ENCODE data around the gene PAFAH1B1. TPM values are rescaled to one million over a fixed set of nuclear protein-coding genes. Genes with fewer than 3 reads are reported as not detected.
"Not testable (repeated sequence)": the region's sequence is repeated elsewhere in the genome, so short reads cannot be mapped to it uniquely, and the experiment has no call there.

PAFAH1B1 gene
- total RNA-seq, 2 experiments from 2014 or later = 165 to 169 TPM

GRCh38 chr17:2628922-2629321 is 35.5 kb downstream of the PAFAH1B1 start:
- Mint-ChIP-seq H3K4me1 (peaks cover 65% of the 10 kb centered on the region), H3K9me3 (peaks cover 13% of the 10 kb centered on the region), H3K36me3 (ENCODE audit: low read depth) (peaks cover 47% of the 10 kb centered on the region)
- CTCF ChIA-PET, POLR2A ChIA-PET, H3K27ac Mint-ChIP-seq, DNase-seq, H3K27me3 Mint-ChIP-seq, H3K4me3 Mint-ChIP-seq: not testable (repeated sequence)

DNA sequence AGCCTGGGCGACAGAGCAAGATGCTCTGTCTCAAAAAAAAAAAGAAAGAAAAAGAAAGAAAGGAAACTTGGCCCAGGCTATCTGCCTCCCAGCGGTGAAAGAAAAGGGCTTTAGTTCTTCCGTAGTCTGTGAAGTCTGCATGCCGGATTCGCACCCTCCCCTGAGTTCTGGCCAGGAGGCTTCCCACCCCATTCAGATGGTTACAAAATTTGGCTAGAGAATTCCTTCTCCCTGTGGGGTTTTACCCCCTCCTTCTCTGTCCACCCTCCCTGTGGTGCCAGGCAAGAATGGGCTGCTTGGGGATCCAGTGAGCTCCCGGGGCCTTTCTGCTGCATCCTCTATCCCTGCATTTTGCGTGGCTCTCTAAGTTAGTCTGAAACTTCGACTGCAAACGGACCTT is 37.8 kb downstream of the PAFAH1B1 start:
- H3K4me1 Mint-ChIP-seq = peaks cover 69% of the 10 kb centered on the region
- DNase-seq = no peak
- peaks cover 42% of the 10 kb centered on the region for H3K36me3 Mint-ChIP-seq (ENCODE audit: low read depth)
- H3K27ac Mint-ChIP-seq = no peak overlapping the region
- H3K27me3 Mint-ChIP-seq = no peaks in the 10 kb centered on the region
- ChIA-PET CTCF (no interaction called here), POLR2A (no interaction called here)
- H3K9me3 Mint-ChIP-seq = peaks cover 8% of the 10 kb centered on the region
- H3K4me3 Mint-ChIP-seq = no peak overlapping the region

- Mint-ChIP-seq H3K4me3 (no peak overlapping the region), H3K9me3 (peaks cover 2% of the 10 kb centered on the region), H3K27me3 (no peaks in the 10 kb centered on the region), H3K36me3 (ENCODE audit: low read depth) (peaks cover 32% of the 10 kb centered on the region), H3K27ac (no peak overlapping the region), H3K4me1 (peaks cover 41% of the 10 kb centered on the region)
- POLR2A ChIA-PET = no interaction called here
- no peak for DNase-seq
- CTCF ChIA-PET = no interaction called here
Observed at GRCh38 chr17:2634361-2634960, 41.0 kb downstream of the PAFAH1B1 start.

DNA sequence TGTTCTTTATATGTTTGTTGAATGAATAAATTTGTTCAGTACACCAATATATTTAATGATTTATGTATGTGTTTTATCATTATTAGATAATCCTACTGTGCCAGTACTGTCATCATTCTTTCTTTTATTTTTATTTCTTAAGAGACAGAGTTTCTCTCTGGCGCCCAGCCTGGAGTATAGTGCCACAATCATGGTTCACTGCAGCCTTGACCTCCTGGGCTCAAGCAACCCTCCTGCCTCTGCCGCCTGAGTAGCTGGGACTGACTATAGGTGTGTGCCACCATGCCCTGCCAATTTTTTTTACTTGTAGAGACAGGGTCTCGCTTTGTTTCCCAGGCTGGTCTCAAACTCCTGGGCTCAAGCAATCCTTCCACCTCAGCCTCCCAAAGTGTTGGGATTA is 41.8 kb downstream of the PAFAH1B1 start:
- POLR2A ChIA-PET = no interaction called here
- H3K4me1 Mint-ChIP-seq = peaks cover 33% of the 10 kb centered on the region

DNA sequence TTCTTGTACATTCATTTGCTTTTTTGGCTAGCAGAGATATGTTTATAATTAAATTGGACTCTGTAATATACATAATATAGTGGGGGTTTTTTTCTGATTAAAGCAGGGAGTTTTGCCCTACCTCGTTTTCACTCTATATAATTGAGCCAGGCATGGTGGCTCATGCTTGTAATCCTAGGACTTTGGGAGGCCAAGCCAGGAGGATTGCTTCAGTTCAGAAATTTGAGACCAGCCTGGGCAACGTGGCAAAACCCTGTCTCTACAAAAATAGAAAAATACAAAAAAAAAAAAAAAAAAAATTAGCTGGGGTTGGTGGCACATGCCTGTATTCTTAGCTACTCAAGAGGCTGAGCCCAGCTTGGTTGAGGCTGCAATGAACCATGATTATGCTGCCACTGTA is 42.2 kb downstream of the PAFAH1B1 start:
- DNase-seq = no peak
- H3K27me3 Mint-ChIP-seq = no peaks in the 10 kb centered on the region
- H3K36me3 Mint-ChIP-seq (ENCODE audit: low read depth) = peaks cover 28% of the 10 kb centered on the region
- POLR2A ChIA-PET = no interaction called here
- H3K4me1 Mint-ChIP-seq = peaks cover 29% of the 10 kb centered on the region
- CTCF ChIA-PET = no interaction called here
- no peaks in the 10 kb centered on the region for H3K9me3 Mint-ChIP-seq
- no peak overlapping the region for H3K27ac Mint-ChIP-seq
- no peak overlapping the region for H3K4me3 Mint-ChIP-seq

More for the DNA sequence above, 41.8 kb downstream of the PAFAH1B1 start:
- Mint-ChIP-seq H3K27me3 (no peaks in the 10 kb centered on the region), H3K9me3 (no peaks in the 10 kb centered on the region), H3K36me3 (ENCODE audit: low read depth) (peaks cover 28% of the 10 kb centered on the region), H3K4me3 (no peak overlapping the region), H3K27ac (no peak overlapping the region)
- DNase-seq = no peak
- CTCF ChIA-PET = no interaction called here

DNA sequence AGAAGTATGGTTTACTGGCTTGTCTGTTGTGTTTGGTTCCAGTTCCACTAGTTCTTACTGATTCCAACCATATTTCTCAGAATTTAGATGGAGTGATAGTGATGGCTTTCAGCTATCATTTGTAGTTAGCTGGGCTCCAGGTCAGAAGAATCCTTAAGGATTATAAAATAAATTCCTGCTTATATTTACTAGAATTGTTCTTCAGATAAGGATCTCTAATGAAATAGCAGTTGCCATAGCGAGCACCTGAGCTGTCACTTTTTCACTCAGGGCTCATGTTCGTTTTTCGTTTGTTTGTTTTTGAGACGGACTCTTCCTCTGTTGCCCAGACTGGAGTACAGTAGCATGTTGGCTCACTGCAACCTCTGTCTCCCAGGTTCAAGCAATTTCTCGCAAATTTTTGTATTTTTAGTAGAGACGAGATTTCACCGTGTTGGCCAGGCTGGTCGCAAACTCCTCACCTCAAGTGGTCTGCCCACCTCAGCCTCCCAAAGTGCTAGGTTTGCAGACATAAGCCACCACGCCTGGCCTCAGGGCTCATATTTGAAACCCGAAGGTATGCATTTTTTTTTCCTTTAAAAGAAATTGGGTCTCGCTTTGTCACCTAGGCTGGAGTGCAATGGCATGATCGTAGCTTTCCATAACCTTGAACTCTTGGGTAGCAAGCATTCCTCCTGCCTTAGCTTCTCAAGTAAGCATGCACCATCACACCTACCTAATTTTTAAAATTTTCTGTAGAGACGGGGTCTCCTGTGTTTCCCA is 42.9 kb downstream of the PAFAH1B1 start:
- CTCF ChIA-PET = no interaction called here
- Mint-ChIP-seq H3K27ac (no peak overlapping the region), H3K4me1 (peaks cover 28% of the 10 kb centered on the region), H3K4me3 (no peak overlapping the region), H3K36me3 (ENCODE audit: low read depth) (peaks cover 31% of the 10 kb centered on the region), H3K27me3 (no peaks in the 10 kb centered on the region), H3K9me3 (no peaks in the 10 kb centered on the region)
- no peak for DNase-seq
- POLR2A ChIA-PET = no interaction called here

GRCh38 chr17:2637422-2637821 is 44.0 kb downstream of the PAFAH1B1 start:
- no peak overlapping the region for H3K27ac Mint-ChIP-seq
- no peak overlapping the region for H3K4me3 Mint-ChIP-seq
- no peaks in the 10 kb centered on the region for H3K27me3 Mint-ChIP-seq
- peaks cover 18% of the 10 kb centered on the region for H3K4me1 Mint-ChIP-seq
- H3K36me3 Mint-ChIP-seq (ENCODE audit: low read depth) = peaks cover 41% of the 10 kb centered on the region
- no peaks in the 10 kb centered on the region for H3K9me3 Mint-ChIP-seq
- DNase-seq = no peak
- ChIA-PET CTCF (no interaction called here), POLR2A (no interaction called here)

DNA sequence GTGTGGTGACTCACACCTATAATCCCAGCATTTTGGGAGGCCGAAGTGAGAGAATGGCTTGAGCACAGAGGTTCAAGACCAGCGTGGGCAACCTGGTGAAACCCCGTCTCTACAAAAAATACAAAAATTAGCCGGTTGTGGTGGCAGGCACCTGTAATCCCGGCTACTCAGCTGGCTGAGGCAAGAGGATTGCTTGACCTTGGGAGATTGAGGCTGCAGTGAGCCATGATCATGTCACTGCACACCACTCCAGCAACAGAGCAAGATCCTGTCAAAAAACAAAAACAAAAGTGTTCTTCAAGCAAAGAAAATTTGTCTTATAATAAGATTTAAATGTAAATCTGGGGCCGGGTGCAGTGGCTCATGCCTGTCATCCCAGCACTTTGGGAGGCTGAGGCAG is 51.5 kb downstream of the PAFAH1B1 start:
- ChIA-PET POLR2A (no interaction called here), CTCF (no interaction called here)
- peaks cover 1% of the 10 kb centered on the region for H3K4me1 Mint-ChIP-seq
- DNase-seq = no peak
- H3K4me3 Mint-ChIP-seq = no peak overlapping the region
- no peaks in the 10 kb centered on the region for H3K9me3 Mint-ChIP-seq
- H3K36me3 Mint-ChIP-seq (ENCODE audit: low read depth) = peaks cover 51% of the 10 kb centered on the region
- no peaks in the 10 kb centered on the region for H3K27me3 Mint-ChIP-seq
- no peak overlapping the region for H3K27ac Mint-ChIP-seq

DNA sequence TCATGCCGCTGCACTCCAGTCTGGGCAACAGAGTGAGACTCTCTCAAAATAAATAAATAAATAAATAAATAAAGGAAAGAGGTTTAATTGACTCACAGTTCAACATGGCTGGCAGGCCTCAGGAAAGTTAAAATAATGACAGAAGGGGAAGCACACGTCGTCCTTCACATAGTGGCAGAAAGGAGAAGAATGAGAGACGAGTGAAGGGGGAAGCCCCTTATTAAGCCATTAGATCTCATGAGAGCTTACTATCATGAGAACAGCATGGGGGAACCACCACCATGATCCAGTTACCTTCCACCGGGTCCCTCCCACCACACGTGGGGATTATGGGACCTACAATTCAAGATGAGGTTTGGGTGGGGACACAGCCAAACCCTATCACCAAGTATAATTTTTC is 54.5 kb downstream of the PAFAH1B1 start:
- no peak overlapping the region for H3K27ac Mint-ChIP-seq
- peaks cover 10% of the 10 kb centered on the region for H3K9me3 Mint-ChIP-seq
- DNase-seq = no peak
- no peak overlapping the region for H3K4me3 Mint-ChIP-seq
- POLR2A ChIA-PET = no interaction called here
- peaks cover 47% of the 10 kb centered on the region for H3K36me3 Mint-ChIP-seq (ENCODE audit: low read depth)
- H3K4me1 Mint-ChIP-seq = peaks cover 5% of the 10 kb centered on the region
- CTCF ChIA-PET = no interaction called here
- H3K27me3 Mint-ChIP-seq = no peaks in the 10 kb centered on the region

GRCh38 chr17:2649191-2649590 is 55.7 kb downstream of the PAFAH1B1 start:
- CTCF ChIA-PET = interaction anchor here (0.6 kb wide), 1 partner anchor 1369 kb away, joined by 3 read pairs; no protein-coding TSS in a partner anchor
- Mint-ChIP-seq H3K27ac (peak overlapping the region; percentile 19), H3K27me3 (no peaks in the 10 kb centered on the region), H3K4me3 (no peak overlapping the region), H3K36me3 (ENCODE audit: low read depth) (peaks cover 47% of the 10 kb centered on the region), H3K9me3 (peaks cover 10% of the 10 kb centered on the region), H3K4me1 (peaks cover 6% of the 10 kb centered on the region)
- POLR2A ChIA-PET = no interaction called here
- no peak for DNase-seq

GRCh38 chr17:2652911-2653310 is 59.5 kb downstream of the PAFAH1B1 start:
- peaks cover 44% of the 10 kb centered on the region for H3K36me3 Mint-ChIP-seq (ENCODE audit: low read depth)
- DNase-seq, H3K27me3 Mint-ChIP-seq, CTCF ChIA-PET, H3K9me3 Mint-ChIP-seq, H3K4me3 Mint-ChIP-seq, POLR2A ChIA-PET: not testable (repeated sequence)
- peak overlapping the region; percentile 19 for H3K27ac Mint-ChIP-seq
- peaks cover 15% of the 10 kb centered on the region for H3K4me1 Mint-ChIP-seq

GRCh38 chr17:2655546-2655945 is 62.1 kb downstream of the PAFAH1B1 start:
- DNase-seq = no peak
- Mint-ChIP-seq H3K27me3 (no peaks in the 10 kb centered on the region), H3K27ac (peak overlapping the region; percentile 17), H3K36me3 (ENCODE audit: low read depth) (peaks cover 41% of the 10 kb centered on the region), H3K9me3 (peaks cover 12% of the 10 kb centered on the region), H3K4me3 (no peak overlapping the region), H3K4me1 (peaks cover 25% of the 10 kb centered on the region)
- CTCF ChIA-PET = interaction anchor here (0.6 kb wide), 1 partner anchor 767 kb away, joined by 3 read pairs; no protein-coding TSS in a partner anchor
- POLR2A ChIA-PET = no interaction called here

- Mint-ChIP-seq H3K36me3 (ENCODE audit: low read depth) (peaks cover 41% of the 10 kb centered on the region), H3K27me3 (no peaks in the 10 kb centered on the region), H3K9me3 (peaks cover 12% of the 10 kb centered on the region), H3K27ac (no peak overlapping the region), H3K4me3 (no peak overlapping the region), H3K4me1 (peaks cover 29% of the 10 kb centered on the region)
- CTCF ChIA-PET = interaction anchor here (0.6 kb wide), 1 partner anchor 767 kb away, joined by 3 read pairs; no protein-coding TSS in a partner anchor
- POLR2A ChIA-PET = no interaction called here
- DNase-seq = no peak
Observed at GRCh38 chr17:2656283-2656682, 62.8 kb downstream of the PAFAH1B1 start.

- H3K27ac Mint-ChIP-seq, POLR2A ChIA-PET, H3K27me3 Mint-ChIP-seq, H3K4me3 Mint-ChIP-seq, DNase-seq, H3K9me3 Mint-ChIP-seq: not testable (repeated sequence)
- Mint-ChIP-seq H3K4me1 (peaks cover 32% of the 10 kb centered on the region), H3K36me3 (ENCODE audit: low read depth) (peaks cover 26% of the 10 kb centered on the region)
- CTCF ChIA-PET = interaction anchor here (1.2 kb wide), 1 partner anchor 23 kb away, joined by 4 read pairs; no protein-coding TSS in a partner anchor
Observed at GRCh38 chr17:2659337-2659736, 65.9 kb downstream of the PAFAH1B1 start.
